Measurements from ENCODE around the gene PAFAH1B1.
"Not testable (repeated sequence)": the region's sequence is repeated elsewhere in the genome, so short reads cannot be mapped to it uniquely, and the experiment has no call there.

GRCh38 chr17:2626626-2627219, 33.3 kb downstream of the PAFAH1B1 start:
- not testable (repeated sequence) for TF ChIP-seq CTCF, EP300 (IDR thresholded peaks at IDR 0.05)

Measured in esophagus muscularis mucosa (tissue), 3 donors.